ENCODE results near the gene SATB1. TPM values are rescaled to one million over a fixed set of nuclear protein-coding genes. Genes with fewer than 3 reads are reported as not detected.
"Not testable (repeated sequence)": the region's sequence is repeated elsewhere in the genome, so short reads cannot be mapped to it uniquely, and the experiment has no call there.

The SATB1 gene
- total RNA-seq, 1 experiment from 2014 or later: 2.6 TPM

DNA sequence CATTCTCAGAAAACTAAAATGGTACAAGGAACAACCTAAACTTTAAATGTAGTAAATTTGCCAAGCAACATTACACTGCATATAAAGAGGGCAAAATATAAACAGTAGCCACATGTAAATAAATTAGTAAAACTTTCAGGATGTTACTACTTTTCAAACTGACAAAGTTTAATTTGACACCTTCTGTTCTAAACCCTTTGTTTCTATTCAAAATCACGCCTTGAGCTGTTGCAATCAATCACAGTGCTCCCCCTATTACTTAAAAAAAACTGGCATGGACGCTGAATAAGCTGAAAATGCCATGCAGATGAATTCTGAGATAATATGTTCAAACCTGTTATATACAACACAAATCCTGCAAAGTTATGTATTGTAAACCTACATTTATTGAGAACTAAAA, 69.3 kb downstream of the SATB1 start:
- DNase-seq (ENCODE audit: low read depth): no peak

DNA sequence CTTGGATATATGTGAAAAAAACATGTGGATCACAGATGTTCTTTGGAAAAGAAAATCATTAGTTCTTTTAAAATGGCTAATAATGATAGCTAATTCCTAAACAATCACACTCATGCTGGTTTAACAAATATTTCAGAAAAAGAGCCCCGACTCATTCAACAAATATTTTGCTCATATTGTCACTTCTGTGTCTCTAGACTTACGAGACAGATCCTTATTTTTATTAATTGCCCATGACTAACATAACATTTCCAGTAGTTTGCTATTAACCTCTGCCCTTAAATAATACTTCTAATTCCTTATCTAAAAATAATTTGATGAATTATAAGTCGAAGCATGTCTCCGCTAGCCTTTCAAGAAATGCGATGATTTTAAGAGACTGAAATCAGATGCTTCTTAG, 70.4 kb downstream of the SATB1 start:
- no peak for DNase-seq (ENCODE audit: low read depth)

DNA sequence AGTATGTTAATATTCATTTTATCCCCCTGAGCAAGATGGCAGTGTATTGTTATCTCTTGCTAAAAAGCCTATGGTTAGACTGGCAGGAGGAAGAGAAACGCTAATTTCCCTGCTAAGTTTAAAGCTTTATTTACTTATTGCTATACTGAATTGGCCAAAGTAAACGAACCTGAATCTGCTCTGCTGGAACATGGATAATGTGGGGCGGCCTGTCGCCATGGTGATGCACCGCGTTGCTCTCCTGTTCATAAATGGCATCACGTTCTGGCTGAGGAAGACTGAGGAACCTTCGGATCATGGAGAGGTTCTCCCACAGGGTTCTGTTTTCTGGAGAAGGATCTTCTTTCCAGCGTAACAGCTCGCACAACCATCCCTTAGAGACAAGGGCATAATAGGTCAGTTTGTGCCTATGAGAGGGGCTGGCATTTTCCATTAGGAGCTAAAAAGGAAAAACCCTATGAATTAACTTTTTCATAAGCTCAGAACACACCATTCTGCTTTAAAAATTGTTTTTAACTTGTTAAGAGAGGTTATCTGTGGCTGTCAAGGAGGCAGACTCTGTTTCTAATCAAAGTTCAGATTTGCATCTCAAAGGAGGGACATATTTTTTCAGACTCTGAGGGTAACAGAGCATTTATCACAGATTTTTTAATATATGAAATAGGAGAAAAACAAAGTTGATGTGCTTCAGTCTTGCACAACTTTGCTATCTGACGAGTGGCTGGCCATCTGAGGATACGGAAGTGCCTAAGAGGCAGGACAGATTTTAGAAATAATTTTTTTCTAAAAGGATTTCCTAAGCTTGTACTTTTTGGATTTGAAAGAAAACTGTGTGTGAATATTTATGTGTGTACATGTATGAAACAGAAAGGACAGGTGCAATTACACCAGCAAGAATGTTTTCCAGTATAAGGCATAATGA, 73.1 kb downstream of the SATB1 start:
- DNase-seq (ENCODE audit: low read depth): no peak

GRCh38 chr3:18351069-18351628, 74.0 kb downstream of the SATB1 start:
- no peak for DNase-seq (ENCODE audit: low read depth)

GRCh38 chr3:18349197-18349798, 75.8 kb downstream of the SATB1 start:
- no peak for DNase-seq (ENCODE audit: low read depth)

DNA sequence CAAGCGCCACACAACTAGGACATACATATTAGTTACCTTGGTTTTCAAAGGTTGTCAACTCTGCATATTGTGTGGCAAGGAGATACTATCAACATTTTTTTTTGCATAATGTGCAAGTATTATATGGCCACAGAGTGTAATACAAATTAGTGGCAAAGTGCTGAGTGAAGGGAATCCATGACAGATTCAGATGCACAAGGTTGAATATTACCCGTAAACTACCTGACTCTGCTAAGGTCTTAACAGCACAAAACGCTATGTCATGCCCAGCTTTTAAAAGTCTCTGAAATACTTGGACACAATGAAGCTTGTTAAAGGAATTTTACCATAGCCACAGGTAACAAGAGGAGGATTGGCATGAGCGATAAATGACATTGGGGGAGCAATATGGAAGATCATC, 79.0 kb downstream of the SATB1 start:
- DNase-seq (ENCODE audit: low read depth): no peak

GRCh38 chr3:18345015-18345367, 80.1 kb downstream of the SATB1 start:
- DNase-seq (ENCODE audit: low read depth): no peak

DNA sequence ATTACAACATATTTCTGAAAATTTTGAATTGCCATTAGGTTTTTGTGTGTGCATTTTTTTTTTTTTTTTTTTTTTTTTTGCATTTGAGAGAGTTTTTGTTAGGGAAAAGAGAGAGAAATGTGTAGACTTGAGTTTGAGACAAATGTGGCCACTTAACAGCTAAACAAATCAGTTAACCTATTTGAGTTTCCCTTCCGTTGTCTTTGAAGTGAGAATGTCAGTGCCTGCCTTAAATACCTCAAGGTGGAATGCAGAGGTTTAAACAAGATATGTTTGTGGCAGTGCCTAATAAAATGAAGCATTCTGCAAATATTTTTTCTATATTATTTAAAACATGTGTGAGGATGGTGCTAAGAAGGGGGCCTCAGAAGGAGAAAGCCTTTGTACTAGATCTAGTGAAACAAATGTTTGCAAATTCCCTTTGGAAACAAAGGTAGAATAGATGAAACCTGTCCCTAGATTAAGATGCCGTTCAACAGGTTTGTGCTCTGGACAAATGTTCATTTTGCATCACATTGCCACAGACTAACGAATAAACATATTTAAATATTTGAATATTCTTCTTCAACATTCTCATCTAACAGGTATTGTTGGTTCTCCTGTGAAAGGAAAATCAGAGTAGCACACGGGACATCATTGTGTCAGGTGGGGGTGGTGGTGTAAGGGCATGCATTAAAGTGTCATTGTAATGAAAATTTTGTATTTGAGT, 80.7 kb downstream of the SATB1 start:
- no peak for DNase-seq (ENCODE audit: low read depth)

DNA sequence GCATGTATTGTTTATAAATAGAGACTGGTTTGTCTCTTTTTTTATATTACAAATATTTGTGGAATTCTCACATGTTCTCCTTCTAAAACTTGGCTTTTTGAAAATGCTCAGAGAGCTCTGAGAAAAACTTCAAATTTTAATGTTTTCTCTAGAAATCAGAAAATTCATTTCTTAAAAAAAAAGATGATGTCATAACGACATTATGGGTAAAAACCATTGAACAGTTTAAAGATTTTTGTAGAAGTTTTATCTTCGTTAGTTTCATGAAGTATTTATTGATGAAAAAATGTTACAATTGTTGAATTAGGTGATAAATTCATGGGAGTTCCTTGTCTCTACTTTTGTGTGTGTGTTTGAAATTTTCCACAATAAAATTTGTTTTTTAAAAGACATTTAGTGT, 81.3 kb downstream of the SATB1 start:
- DNase-seq (ENCODE audit: low read depth): no peak

DNA sequence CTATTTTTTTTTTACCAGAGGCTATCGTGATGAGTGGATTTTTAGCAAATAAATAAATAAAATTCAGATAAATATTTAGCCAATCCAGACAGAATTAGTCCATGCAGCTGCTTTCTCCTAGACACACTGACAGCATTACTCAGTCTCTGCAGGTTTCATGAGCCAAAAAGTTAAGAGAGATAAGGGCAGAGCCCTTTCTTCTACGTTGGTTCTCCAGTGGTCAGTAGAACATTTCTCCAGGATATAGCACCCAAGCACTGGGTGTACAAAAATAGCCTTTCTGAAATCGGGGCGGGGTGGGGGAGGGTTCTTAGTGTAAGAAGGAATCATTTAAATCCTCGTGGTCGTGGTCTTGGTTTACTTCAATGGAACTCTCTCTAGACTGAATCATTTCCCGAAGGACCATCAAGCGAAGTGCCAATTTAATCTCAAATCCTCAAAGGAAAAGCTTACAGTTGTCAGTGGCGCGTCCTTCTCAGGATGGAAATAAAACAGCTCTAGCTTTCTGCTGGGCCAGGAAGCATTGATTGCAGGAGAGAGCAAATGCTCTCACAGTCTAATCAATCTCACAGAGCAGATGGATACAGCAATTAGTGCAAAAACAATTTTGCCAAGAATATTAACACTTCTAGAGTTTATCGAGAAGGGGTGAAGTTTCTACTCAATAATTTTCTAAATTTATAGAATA, 86.2 kb downstream of the SATB1 start:
- DNase-seq (ENCODE audit: low read depth): no peak

DNA sequence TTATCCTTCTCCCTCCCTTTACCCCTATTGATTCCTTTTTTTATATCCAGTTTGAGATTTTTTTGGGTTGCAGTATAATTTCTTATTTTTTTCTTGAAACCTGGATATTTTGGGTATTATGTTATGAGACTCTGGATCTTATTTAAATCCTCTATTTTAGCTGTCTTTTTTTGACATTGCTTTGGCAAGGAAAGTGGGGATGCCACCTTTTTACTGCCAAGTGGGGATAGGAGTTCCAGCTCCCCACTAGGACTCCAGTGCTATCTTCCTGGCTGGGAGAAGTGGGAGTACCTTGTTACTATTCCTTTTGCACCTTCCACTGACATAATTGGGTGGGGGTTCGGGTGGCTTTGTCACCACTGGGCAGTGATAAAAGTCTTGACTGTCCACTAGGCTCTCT, 87.9 kb downstream of the SATB1 start:
- DNase-seq (ENCODE audit: low read depth): no peak

DNA sequence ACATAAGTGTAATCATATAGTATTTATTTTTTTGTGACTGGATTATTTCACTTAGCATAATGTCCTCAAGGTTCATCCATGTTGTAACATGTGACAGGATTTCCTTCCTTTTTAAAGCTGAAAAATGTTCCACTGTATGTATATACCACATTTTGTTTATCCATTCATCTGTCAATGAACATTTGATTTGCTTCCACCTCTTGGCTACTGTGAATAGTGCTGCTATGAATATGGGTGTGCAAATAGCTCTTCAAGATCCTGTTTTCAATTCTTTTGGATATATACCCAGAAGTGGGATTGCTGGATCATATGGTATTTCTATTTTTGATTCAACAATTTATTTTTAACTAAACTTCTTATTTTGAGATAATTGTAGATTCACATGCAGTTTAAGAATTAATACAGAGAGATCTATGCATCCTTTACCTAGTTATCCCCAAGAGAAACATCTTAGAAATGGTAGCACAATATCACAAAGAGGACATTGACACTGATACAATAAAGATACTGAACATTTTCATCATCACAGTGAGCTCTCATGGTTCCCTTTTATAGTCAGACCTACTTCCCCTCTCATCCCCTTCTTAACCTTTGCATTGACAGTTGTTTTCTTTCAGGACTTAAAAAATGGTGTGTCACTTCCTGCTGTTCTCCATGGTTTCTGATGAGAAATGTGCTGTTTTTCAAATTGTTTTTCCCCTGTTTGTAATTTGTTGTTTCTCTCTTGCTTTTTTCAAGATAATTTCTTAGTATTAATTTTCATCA, 90.1 kb downstream of the SATB1 start:
- DNase-seq (ENCODE audit: low read depth): peak; percentile 5

- not testable (repeated sequence) for DNase-seq (ENCODE audit: low read depth)
These were observed 94.2 kb downstream of the SATB1 start for GRCh38 chr3:18330772-18331441.

- no peak for DNase-seq (ENCODE audit: low read depth)
These were observed 117.0 kb downstream of the SATB1 start for GRCh38 chr3:18308096-18308650.

DNA sequence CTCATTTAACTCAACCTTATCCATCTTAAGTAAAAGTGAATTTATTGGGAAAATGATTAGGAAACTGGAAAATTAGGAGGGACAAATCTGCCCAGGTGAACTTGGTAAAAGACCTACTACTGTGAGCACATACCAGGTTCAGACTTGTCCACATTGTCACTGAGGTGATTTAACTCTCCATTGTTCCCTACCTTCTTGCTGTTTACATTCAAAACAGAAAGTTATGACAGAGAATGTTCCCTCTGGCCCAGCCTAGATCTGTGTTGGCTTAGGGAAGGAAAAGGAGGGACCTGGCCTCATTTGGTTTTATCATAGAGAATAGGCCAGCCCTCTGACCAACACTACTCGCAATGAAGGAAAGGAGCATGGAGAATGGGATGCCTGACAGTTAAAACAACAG, 117.6 kb downstream of the SATB1 start:
- no peak for DNase-seq (ENCODE audit: low read depth)

GRCh38 chr3:18302517-18302916, 122.6 kb downstream of the SATB1 start:
- DNase-seq (ENCODE audit: low read depth): peak; percentile 24

GRCh38 chr3:18301781-18302180, 123.4 kb downstream of the SATB1 start:
- DNase-seq (ENCODE audit: low read depth): no peak

DNA sequence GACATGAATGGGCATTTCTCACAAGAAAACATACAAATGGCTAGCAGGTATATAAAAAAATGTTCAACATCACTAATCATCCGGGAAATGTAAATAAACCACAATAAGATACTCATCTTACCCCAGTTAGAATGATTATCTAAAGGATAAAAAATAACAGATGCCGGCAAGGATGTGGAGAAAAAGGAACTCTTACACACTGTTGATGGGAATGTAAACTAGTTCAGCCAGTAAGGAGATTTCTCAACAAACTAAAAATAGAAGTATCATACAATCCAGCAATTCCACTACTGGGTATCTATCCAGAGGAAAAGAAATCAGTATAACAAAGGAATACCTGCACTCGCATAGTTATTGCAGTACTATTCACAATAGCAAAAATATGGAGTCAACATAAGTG, 124.2 kb downstream of the SATB1 start:
- DNase-seq (ENCODE audit: low read depth): no peak

DNA sequence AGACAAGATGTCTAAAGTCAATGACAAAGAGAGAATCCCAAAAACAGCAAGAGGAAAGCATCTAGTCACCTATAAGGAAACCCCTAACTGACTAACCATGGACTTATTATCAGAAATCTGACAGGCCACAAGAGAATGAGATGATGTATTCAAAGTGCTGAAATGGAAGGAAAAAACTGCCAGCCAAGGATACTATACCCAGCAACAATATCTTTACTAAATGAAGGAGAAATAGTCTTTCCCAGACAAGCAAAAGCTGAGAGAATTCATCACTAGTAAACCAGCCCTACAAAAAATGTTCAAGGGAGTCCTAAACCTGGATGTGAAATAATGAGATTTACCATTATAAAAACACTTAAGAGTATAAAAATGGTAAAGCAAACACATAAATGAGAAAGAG, 128.0 kb downstream of the SATB1 start:
- no peak for DNase-seq (ENCODE audit: low read depth)

Measured in LHCN-M2 (cell line).